ENCODE data around the gene CIAPIN1.

Gene CIAPIN1

GRCh38 chr16:57435838-57436237 is 11.3 kb downstream of the CIAPIN1 start:
- TF ChIP-seq GATA1 (IDR thresholded peaks at IDR 0.05; ENCODE audit: low read depth, low read length): no peak
- TF ChIP-seq POLR2A (IDR thresholded peaks at IDR 0.05; ENCODE audit: low read length): no peak
- DNase-seq: no peak

- DNase-seq: no peak
- TF ChIP-seq POLR2A (IDR thresholded peaks at IDR 0.05; ENCODE audit: low read length) (no peak), GATA1 (IDR thresholded peaks at IDR 0.05; ENCODE audit: low read depth, low read length) (no peak)
Measured at GRCh38 chr16:57434003-57434402, 13.2 kb downstream of the CIAPIN1 start.

GRCh38 chr16:57432989-57433388 is 14.2 kb downstream of the CIAPIN1 start:
- no peak for TF ChIP-seq POLR2A (IDR thresholded peaks at IDR 0.05; ENCODE audit: low read length)
- DNase-seq: no peak

GRCh38 chr16:57432505-57432904 is 14.7 kb downstream of the CIAPIN1 start:
- TF ChIP-seq POLR2A (IDR thresholded peaks at IDR 0.05; ENCODE audit: low read length) (no peak), GATA1 (IDR thresholded peaks at IDR 0.05; ENCODE audit: low read depth, low read length) (no peak)

GRCh38 chr16:57430955-57431354 is 16.2 kb downstream of the CIAPIN1 start:
- no peak for DNase-seq
- TF ChIP-seq POLR2A (IDR thresholded peaks at IDR 0.05; ENCODE audit: low read length) (no peak), GATA1 (IDR thresholded peaks at IDR 0.05; ENCODE audit: low read depth, low read length) (no peak)

More at GRCh38 chr16:57432505-57432904, 14.7 kb downstream of the CIAPIN1 start:
- DNase-seq: no peak

GRCh38 chr16:57427824-57428223 is 19.4 kb downstream of the CIAPIN1 start:
- no peak for DNase-seq
- no peak for TF ChIP-seq GATA1 (IDR thresholded peaks at IDR 0.05; ENCODE audit: low read depth, low read length)
- no peak for TF ChIP-seq POLR2A (IDR thresholded peaks at IDR 0.05; ENCODE audit: low read length)

GRCh38 chr16:57427307-57427706 is 19.9 kb downstream of the CIAPIN1 start:
- DNase-seq: peak in 1 of 2 experiments; percentile 31
- TF ChIP-seq GATA1 (IDR thresholded peaks at IDR 0.05; ENCODE audit: low read depth, low read length) (no peak), POLR2A (IDR thresholded peaks at IDR 0.05; ENCODE audit: low read length) (no peak)

- DNase-seq: no peak
- TF ChIP-seq GATA1 (IDR thresholded peaks at IDR 0.05; ENCODE audit: low read depth, low read length): no peak
- TF ChIP-seq POLR2A (IDR thresholded peaks at IDR 0.05; ENCODE audit: low read length): no peak
Measured at GRCh38 chr16:57426356-57426755, 20.8 kb downstream of the CIAPIN1 start.

GRCh38 chr16:57424583-57424982 is 22.6 kb downstream of the CIAPIN1 start:
- TF ChIP-seq GATA1 (IDR thresholded peaks at IDR 0.05; ENCODE audit: low read depth, low read length) (no peak), POLR2A (IDR thresholded peaks at IDR 0.05; ENCODE audit: low read length) (no peak)
- no peak for DNase-seq

GRCh38 chr16:57423152-57423551 is 24.0 kb downstream of the CIAPIN1 start:
- no peak for DNase-seq
- no peak for TF ChIP-seq GATA1 (IDR thresholded peaks at IDR 0.05; ENCODE audit: low read depth, low read length)

GRCh38 chr16:57422026-57422944 is 24.9 kb downstream of the CIAPIN1 start:
- TF ChIP-seq GATA1 (IDR thresholded peaks at IDR 0.05; ENCODE audit: low read depth, low read length): no peak
- DNase-seq: peak; percentile 57 to 65

- TF ChIP-seq POLR2A (IDR thresholded peaks at IDR 0.05; ENCODE audit: low read length) (no peak), GATA1 (IDR thresholded peaks at IDR 0.05; ENCODE audit: low read depth, low read length) (no peak)
Measured at GRCh38 chr16:57419506-57419905, 27.7 kb downstream of the CIAPIN1 start.

GRCh38 chr16:57416084-57416483 is 31.1 kb downstream of the CIAPIN1 start:
- TF ChIP-seq POLR2A (IDR thresholded peaks at IDR 0.05; ENCODE audit: low read length): no peak
- DNase-seq: no peak

More at GRCh38 chr16:57419506-57419905, 27.7 kb downstream of the CIAPIN1 start:
- DNase-seq: no peak

GRCh38 chr16:57413733-57414132 is 33.5 kb downstream of the CIAPIN1 start:
- no peak for DNase-seq
- TF ChIP-seq POLR2A (IDR thresholded peaks at IDR 0.05; ENCODE audit: low read length) (no peak), GATA1 (IDR thresholded peaks at IDR 0.05; ENCODE audit: low read depth, low read length) (no peak)

- DNase-seq: no peak
- no peak for TF ChIP-seq GATA1 (IDR thresholded peaks at IDR 0.05; ENCODE audit: low read depth, low read length)
- TF ChIP-seq POLR2A (IDR thresholded peaks at IDR 0.05; ENCODE audit: low read length): no peak
Measured at GRCh38 chr16:57413301-57413730, 33.9 kb downstream of the CIAPIN1 start.
